GM21825 (cell line): ENCODE data around the gene PRKG1.

Experiments
- ATAC-seq: cut with Tn5 transposase; IDR thresholded peaks from one replicate; pipeline ENCODE4 v1.9.1; 2021; ENCODE audit warnings: mild to moderate bottlenecking, moderate library complexity; ENCODE audit not compliant: unreplicated experiment

The PRKG1 gene

DNA sequence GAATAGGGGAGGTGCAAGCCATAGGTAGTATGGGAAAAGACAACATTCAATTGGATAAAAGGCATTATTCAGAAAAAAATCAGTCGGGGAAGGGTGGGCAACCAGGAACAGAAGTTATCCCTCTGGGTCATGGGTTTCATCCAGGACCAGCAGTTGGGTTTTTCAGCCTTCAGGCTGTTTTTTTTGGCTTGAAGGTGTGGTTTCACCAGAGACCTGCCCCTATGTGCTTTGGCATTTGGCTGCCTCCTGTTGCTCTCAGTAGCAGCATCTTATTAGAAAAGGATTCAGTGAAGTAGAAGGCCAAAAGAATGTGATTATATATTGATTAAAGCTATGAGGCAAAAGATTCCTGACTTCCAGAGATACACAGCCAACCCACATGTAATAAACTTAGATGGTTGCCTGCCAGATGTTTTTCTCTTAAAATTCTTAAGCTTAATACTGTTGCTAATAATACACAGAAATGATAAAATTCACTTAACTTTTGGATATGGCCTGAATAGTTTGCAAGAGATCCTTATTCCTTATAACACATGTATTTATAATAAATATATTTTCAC lies 876.8 kb downstream of the PRKG1 start:
- no peak for ATAC-seq

DNA sequence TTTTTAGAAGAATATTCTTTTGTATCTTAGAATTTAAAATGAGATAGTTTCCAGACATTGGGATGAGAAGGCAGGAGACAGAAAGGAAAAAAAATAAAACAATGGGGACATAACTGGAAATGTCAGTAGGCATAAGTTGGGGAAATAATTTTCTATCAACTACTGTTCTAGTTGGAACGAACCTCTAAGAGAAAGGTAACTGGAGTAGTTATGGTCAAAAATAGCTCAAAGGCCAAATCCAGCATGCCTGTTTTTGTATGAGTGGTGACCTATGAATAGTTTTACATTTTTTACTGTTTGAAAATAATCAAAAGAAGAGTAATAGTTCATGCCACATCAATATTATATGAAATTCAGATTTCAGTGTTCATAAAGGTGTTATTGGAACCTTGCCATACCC lies 877.3 kb downstream of the PRKG1 start:
- no peak for ATAC-seq

DNA sequence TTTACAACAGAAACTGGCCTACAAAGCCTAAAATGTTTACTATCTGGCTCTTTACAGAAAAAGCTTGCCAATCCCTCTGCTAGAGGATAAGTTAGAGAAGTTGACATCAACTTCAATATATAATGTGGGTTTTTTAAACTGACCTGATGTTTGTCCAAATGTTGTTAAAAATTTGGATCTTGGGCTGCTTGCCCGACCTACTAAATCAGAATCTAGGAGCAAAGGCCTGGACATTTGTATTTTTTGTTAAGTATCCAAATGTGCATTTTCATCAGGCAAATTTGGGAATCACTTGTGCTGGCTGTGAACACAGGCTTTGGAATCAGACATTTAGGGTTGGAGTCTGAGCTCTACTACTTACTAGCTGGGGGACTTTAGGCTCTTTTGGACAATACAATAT lies 877.8 kb downstream of the PRKG1 start:
- ATAC-seq: no peak

DNA sequence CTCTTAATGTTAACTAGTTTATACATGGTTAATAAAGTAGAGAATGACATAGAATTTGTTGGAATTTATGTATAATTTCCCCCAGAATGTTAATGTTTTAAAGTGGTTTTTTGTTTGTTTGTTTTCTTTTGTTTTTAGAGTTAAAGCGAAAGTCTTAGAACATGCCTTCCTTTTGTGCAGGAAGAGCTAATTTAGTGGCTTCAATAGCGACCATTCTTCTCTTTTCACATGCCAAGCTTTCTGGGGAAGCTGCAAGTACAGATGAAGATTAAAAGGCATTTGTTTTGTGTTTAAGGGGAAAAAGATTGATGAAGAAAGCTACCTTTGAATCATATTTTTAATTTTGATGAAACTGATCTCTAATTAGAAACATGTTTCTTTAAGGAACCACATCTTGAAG lies 881.4 kb downstream of the PRKG1 start:
- ATAC-seq: no peak

DNA sequence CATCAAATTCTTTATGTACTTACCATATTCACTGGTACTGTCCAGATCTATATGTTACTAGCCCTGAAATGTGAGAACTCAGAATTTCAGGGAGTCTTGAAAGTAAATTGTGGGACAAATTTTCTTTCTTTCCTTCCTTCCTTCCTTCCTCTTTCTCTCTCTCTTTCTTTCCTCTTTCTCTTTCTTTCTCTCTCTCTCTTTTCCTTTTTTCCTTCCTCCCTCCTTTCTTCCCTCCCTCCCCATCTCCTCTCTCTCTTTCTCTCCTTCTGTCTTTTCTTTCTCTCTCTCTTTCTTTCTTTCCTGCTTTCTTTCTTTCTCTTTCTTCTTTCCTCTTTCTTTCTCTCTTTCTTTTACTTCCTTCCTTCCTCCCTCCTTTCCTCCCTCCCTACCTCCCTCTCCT lies 882.5 kb downstream of the PRKG1 start:
- ATAC-seq: no peak

DNA sequence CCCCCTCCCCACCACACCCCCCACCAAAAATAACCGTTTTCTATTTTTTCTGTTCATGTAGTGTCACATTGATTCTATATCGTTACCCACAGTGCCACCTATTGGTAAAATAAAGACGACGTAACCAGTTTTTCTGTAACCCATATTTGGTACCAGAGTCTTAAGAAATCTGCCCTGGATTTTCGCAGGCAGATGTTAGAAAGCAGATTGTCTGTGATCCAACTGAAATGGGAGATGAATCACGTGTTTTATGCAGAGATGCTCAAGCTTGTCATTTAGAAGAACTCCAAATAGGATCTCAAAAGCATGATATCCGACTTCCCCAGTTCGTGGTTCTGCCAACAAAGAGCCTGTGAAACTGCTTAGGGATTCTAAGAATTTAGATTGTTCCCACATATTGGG lies 886.2 kb downstream of the PRKG1 start:
- ATAC-seq: no peak

DNA sequence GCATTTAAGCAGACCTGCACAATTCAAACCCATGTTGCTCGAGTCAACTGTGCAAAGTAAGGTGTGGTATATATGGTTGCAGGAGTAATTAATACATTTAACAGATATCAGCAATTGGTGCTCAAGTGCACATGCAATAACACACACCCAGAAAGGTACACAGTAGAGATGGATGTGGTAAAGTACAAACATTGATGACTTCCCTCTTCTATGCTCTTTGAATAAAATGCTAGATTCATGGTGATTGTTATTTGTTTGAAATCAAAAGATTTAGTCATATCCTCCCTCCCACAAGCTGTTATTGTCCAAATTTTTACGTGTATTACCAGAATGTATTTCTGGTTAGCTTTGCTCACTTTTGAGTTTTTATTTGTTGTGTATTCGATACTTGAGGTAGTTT lies 887.1 kb downstream of the PRKG1 start:
- no peak for ATAC-seq

DNA sequence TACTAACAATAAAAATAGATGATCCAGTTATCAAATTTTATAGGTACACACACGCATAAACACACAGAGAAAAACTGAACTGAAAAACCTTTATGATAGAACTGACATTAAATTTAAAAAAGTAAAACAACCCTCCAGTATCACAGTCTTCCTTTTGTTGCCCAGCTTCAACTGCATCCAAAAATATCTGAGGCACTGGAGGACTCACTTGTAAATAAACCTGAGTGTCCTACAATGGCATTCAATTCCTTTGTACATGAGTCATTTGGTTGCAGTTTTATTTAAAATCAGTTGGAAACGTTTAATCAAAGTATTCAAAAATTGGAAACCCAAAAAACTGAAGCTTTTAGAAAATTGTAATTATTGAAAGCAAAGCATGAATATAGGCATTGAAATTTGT lies 890.3 kb downstream of the PRKG1 start:
- no peak for ATAC-seq

DNA sequence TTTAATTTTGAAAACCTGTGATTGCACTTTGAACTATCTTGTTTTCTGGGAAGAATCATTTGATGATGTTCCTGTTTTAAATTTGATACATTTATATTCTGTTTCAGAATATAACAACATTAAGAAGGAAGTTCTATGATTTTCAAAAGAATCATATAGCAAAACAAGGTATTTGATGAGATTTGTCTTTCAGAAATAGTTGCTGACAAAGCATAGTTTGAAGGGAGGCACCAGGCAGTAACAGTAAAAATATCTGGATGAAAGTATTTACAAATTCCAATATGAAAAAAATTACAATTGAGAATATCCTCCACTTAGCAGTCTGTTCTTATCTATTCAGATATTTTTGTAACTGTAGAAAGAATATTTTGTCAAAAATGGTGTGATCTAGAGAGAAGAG lies 891.2 kb downstream of the PRKG1 start:
- no peak for ATAC-seq

DNA sequence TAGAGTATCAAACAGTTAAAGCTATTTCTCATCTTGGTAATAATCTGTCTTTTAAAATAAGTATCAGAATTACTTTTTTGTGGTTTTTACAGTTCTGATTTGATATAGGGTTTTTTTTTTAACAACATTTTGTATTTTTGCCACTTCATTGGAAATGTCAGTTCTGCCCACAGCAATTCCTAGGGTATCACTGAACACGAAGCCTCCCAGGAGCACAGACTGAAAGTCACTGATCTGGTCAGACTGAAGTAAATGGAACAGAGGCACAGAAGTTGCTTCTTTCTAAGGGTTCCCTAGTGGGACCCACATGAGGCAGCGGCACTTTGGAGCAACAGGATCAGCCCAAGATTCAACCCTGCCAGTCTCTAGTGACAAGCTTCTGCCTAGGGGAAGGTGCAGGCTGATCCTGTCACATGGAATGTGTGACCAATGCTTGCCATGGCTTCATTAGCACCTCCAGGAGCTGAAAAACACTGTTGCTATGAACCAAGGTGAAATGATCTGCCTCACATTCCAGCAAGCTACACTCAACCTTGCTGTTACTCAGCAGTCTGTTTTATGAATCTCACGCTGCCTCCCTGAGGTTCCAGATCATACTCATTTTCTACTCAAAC lies 898.6 kb downstream of the PRKG1 start:
- no peak for ATAC-seq

DNA sequence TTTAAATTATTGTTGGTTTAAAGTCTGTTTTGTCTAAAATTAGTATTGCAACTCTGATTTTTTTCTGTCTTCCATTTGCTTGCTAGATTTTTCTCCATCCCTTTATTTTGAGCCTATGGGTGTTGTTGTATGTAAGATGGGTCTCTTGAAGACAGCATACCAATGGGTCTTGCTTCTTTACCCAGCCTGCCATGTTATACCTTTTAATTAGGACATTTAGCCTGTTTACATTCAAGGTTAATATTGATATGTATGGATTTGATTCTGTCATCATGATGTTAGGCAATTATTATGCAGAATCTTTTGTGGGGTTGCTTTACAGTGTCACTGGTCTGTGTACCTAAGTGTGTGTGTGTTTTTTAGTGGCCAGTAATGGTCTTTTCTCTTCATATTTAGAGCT lies 906.5 kb downstream of the PRKG1 start:
- no peak for ATAC-seq

DNA sequence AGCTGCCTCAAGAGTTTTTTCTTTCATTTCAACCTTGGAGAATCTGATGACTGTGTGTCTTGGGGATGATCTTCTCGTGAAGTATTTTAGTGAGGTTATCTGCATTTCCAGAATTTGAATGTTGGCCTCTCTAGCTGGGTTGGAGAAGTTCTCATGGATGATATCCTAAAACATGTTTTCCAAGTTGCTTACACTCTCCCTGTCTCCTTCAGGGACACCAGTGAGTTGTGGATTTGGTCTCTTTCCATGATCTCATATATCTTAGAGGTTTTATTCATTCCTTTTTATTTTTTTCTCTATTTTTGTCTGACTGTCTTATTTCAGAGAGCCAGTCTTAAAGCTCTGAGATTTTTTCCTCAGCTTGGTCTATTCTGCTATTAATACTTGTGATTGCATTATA lies 907.4 kb downstream of the PRKG1 start:
- ATAC-seq: no peak

DNA sequence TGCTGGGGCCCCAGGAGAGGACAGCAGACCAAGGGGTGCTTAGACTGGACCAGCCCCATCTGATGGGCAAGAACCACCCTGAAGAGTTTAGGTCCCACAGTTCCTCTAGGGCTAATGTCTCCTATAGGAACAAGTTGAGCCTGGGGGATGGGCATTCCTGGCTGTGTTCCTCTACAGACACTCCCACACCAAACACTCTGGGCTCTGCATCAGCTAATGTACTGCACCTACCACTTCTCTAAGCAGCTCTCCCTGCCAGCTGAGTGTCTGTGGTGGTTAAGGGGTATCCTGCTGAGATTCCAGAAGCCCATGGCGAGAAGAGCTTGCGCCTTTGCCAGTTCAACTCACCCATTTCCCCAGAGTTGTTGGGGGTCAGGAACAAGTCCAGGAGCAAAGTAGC lies 909.2 kb downstream of the PRKG1 start:
- no peak for ATAC-seq

DNA sequence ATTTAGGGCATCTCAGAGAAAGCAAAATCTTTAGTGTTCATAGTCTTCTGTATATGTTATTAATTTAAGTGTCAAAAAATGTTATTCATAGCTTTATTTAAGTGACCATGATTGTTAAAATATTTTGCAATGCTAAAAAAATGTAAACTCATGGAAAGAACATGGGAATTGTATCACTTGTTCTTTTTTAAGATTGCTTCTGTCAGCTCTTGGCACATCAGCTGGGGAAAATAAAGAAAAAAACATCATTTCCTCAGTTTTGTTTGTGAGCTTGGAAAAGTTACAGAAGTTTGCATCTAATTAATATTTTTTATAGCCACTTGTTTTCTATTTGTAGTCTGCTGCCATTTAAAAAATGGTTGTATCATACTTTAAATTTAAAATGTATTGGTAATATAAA lies 911.0 kb downstream of the PRKG1 start:
- no peak for ATAC-seq

DNA sequence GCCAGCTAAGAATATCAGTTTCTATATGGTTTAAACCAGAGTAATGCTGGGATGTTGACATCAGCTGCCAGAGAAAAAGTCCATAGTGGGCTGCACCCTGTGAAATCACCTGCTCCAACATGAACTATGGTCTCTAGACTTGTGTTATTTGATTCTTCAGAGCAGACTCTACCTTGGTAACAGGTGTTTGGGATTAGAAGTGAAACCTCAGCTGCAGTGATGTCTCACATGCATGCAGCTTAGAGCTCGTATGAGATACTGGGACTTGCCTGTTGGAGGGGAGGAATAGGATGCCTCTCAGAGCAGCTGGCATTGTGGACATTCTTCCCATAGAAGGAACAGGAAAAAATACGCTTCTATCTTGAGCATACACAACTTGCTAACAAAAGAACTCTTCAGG lies 912.2 kb downstream of the PRKG1 start:
- no peak for ATAC-seq

DNA sequence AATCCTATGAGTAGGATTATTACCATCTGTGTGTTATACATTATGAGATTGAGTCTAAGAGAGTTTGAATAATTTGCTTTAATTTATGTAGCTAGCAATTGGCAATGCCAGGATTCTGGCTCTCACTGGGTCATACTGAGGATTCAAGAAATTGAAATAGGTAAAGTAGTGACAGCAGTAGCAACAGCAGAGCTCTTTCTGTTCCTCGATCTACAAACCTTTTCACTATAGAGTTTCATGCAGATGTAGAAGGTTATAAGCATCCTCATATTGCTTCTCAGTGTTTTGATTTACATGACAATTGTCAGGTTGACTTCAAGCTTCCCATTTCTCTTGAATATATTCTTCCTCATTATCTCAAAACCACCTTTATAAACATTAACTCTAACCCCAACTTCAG lies 919.2 kb downstream of the PRKG1 start:
- ATAC-seq: no peak

DNA sequence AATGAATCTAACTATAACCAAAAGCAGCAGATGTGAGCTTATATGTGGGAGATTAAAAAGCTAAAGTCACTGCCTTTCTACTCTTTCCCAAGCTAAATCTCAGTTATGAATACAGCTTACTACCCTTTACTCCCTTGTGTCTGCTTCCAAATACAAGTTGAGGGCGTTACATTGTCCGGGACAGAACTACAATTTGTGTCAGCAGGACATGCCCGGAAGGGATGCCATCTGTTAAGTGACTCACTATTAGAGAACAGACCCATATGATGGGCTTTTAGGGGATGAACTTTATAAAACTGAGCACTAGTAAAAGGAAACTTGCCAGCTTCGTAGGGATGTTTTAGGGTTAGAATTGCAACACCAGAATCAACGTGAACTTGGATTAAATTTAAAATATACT lies 924.8 kb downstream of the PRKG1 start:
- ATAC-seq: no peak

DNA sequence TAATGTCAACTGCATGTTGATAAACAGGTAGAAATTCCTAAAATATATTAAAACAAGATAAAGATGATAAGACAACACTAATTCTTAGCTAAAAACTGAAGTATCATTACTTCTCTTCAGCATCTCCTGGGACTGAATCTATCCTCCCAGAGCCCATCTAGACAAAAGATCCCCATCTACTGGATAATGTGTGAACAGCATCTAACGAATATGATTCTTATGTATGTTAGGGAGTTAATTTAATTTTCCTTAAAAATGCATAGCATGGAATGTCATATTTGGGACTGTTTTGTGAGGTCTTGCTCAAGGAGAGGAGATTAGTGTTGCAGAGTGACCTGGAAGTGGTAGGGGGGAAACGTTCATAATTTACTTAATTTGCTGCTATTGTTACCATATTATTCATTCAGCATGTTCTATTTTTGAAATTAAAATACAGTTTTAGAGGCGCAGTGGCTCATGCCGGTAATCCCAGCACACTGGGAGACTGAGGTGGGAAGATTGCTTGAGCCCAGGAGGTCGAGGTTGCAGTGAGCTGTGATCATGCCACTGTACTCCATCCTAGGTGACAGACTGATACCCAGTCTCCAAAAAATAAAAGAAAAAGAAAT lies 930.2 kb downstream of the PRKG1 start:
- ATAC-seq: no peak

DNA sequence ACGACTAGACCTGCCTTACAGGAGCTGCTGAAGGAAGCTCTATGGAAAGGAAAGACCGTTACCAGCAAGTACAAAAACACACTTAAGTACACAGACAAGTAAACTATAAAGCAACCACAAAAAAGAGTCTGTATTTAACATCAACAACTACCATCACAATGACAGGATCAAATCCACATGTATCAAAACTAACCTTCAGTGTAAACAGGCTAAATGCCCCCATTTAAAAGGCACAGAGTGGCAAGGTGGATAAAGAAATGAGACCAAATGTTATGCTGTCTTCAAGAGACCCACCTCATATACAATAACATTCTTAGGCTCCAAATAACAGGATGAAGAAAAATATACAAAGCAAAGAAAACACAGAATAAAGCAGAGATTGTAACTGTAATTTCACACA lies 932.8 kb downstream of the PRKG1 start:
- ATAC-seq: no peak

DNA sequence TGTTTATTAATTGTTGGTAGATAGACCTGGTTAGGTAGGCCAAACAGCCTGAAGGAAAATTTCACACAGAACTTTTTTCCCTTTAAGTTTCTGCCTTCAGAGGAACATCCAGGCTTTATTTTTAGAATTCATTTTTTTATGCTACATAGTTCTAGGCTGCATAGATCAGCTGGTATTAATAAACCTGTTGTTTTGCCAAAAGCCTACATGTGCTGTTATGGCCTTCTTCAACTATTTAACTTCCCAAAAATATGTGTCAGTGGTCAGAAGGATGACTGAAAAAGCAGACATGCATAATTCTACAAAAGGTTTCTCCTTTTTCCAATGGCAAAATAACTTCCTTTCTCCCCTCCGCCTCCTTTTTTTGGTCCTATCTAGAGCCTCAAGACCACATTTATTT lies 936.8 kb downstream of the PRKG1 start:
- ATAC-seq: no peak

DNA sequence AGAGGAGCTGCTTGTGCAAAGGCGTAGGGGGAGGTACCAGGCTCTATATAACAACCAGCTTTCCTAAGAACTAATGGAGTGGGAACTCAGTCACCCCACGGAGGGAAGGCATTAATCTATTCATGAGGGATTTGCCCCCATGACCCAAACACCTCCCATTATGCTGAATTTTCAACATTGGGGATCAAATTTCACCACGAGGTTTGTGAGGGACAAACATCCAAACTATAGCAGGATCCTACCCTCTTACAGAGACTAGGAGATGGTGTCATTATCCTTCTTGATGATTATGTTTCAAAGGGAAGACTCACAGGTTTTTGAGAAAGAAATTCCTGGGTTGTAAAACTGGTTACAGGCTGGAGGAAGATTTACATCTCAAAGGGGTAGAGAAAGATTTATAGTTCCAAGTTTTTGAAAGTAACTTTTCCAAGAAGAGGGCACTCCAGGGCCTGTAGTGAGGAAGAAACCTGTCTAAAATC lies 944.8 kb downstream of the PRKG1 start:
- no peak for ATAC-seq

DNA sequence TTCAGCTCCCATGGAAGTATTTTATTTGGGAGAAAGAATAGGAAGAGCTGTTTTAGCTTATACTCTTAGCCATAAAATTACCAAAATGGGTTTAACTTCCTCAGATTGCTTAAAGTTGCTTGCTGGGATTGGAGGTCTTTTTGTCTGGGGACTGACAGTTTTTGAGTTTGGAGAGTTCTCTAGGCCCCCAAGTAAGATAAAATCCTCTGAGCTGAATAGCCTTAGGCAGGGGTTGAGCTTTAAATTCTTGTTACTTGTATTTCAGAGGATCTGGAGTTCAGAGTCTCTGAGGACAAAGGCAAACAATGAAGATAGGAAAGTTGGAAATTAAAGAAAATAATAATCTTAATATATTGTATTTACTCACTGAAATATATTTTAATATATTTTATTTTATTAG lies 945.4 kb downstream of the PRKG1 start:
- ATAC-seq: no peak

DNA sequence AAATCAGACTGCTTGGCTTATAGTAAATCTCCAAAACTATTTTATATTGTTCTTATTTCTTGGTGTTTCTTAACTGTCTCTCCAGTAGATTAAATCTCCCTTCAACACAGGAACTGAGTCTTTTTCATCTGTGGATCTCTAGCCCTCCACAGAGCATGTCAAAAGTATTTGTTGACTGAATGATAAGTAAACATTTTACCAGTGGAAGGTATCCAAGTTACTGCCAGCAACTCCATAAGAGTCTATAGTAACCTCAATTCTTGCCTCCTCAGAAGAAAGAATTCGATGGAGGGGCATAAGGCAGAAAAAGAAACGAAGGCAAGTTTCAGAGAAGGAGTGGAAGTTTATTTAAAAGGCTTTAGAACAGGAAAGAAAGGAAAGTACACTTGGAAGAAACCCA lies 945.9 kb downstream of the PRKG1 start:
- ATAC-seq: no peak
